GM10266 (cell line): ENCODE measurements around the gene TRIM26.
"Not testable (repeated sequence)": the region's sequence is repeated elsewhere in the genome, so short reads cannot be mapped to it uniquely, and the experiment has no call there.

Experiments used
- DNase-seq: peaks from one replicate; pipeline ENCODE4 v3.0.0; 2012; ENCODE audit errors: extremely low spot score
- TF ChIP-seq, protein P1 (sequence below): IDR thresholded peaks from 2 replicates; pipeline ENCODE4 v1.5.1; 2012; ENCODE audit warnings: mild to moderate bottlenecking, low read depth; ENCODE audit not compliant: control insufficient read depth, insufficient read depth; ENCODE audit errors: missing control alignments

TRIM26 gene

DNA sequence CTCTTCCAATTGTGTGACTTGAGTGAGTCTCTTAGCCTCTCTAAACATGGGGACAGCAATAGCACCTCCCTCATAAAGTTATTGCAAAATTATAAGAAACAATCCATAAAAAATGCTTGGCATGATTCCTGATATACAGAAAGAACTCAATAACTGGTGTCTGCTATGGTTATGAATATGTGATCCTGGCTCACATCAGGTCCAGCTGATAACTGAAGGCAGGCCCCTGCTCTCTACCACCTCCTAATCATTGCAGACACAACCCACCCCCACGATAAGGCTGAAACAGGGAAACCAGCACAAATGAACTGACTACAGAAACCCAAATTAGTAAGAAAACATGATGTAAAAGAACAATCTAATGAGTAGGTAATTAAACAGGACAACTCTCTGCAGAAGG, 44.5 kb downstream of the TRIM26 start:
- TF ChIP-seq, protein P1, sequence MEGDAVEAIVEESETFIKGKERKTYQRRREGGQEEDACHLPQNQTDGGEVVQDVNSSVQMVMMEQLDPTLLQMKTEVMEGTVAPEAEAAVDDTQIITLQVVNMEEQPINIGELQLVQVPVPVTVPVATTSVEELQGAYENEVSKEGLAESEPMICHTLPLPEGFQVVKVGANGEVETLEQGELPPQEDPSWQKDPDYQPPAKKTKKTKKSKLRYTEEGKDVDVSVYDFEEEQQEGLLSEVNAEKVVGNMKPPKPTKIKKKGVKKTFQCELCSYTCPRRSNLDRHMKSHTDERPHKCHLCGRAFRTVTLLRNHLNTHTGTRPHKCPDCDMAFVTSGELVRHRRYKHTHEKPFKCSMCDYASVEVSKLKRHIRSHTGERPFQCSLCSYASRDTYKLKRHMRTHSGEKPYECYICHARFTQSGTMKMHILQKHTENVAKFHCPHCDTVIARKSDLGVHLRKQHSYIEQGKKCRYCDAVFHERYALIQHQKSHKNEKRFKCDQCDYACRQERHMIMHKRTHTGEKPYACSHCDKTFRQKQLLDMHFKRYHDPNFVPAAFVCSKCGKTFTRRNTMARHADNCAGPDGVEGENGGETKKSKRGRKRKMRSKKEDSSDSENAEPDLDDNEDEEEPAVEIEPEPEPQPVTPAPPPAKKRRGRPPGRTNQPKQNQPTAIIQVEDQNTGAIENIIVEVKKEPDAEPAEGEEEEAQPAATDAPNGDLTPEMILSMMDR: no peak
- no peak for DNase-seq

DNA sequence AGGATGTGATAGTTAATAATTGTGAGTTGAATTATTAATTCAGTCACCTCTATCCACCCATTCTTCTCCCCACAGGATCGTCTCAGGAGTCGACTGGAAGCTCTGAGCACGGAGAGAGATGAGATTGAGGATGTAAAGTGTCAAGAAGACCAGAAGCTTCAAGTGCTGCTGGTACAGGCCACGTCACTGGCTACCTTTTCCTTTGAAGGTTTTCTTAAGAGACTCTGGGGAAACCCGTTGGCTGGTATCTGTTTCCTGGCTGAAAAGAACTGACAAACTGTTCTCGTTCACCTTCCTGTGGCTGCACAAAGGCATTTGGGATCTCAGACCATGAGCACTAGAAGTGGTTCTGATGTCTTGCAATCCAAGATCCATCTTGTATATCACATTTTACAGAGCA, 46.1 kb downstream of the TRIM26 start:
- no peak for DNase-seq
- TF ChIP-seq, protein P1: no peak

DNA sequence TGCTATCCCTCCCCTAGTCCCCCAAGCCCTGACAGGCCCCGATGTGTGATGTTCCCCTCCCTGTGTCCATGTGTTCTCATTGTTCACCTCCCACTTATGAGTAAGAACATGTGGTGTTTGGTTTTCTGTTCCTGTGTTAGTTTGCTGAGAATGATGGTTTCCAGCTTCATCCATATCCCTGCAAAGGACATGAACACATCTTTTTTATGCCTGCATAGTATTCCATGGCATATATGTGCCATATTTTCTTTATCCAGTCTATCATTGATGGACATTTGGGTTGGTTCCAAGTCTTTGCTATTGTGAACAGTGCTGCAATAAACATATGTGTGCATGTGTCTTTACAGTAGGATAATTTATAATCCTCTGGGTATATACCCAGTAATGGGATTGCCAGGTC, 48.0 kb downstream of the TRIM26 start:
- not testable (repeated sequence) for DNase-seq

DNA sequence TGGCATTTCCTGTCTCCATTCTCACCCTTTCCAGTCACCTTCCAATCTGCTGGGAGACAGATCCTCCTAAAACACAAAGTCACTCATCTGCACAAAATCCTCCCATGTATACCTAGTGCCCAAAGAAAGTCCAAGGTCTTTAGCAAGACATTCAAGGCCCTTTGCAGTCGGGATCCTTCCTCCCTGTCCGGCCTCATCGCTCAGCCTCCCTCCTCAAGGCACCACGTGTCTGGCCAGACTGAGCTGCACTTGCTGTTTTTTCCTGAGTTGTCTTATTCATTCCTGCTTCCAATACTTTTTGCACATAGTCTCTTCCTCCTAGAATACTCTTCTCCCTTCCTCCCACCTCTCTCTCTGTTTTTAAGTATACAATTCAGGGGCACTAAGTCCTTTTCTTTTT, 48.5 kb downstream of the TRIM26 start:
- TF ChIP-seq, protein P1: no peak
- no peak for DNase-seq

DNA sequence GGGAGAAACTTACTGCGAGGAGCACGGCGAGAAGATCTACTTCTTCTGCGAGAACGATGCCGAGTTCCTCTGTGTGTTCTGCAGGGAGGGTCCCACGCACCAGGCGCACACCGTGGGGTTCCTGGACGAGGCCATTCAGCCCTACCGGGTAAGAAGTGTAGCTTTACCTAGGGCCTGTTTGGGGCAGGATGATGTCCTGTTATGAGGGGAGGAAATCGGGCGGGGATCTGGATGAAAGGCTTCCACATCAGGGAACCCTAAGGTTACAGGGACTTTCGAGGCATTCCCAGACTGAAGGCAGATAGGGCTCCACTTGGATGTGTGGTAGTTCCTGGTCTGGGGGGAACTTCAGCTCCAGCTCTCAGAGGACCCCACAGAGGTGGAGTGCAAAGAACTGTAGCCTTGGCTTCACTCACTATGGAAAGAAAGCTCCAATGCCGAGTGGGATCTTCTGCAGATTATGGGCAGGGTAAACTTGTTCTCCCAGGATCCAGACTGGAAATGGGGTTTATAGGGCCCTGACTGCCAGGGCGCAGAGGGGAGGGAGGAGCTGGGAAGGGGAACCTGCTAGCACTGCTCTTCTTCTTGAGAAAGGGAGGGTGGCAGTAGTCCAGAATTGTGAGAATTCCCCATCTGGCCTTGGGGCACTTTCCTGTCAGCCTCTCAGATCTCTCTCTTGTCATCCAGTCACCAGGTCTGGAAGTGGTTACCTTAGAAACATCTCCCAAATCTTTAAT, 49.1 kb downstream of the TRIM26 start:
- DNase-seq: no peak
- TF ChIP-seq, protein P1: no peak

DNA sequence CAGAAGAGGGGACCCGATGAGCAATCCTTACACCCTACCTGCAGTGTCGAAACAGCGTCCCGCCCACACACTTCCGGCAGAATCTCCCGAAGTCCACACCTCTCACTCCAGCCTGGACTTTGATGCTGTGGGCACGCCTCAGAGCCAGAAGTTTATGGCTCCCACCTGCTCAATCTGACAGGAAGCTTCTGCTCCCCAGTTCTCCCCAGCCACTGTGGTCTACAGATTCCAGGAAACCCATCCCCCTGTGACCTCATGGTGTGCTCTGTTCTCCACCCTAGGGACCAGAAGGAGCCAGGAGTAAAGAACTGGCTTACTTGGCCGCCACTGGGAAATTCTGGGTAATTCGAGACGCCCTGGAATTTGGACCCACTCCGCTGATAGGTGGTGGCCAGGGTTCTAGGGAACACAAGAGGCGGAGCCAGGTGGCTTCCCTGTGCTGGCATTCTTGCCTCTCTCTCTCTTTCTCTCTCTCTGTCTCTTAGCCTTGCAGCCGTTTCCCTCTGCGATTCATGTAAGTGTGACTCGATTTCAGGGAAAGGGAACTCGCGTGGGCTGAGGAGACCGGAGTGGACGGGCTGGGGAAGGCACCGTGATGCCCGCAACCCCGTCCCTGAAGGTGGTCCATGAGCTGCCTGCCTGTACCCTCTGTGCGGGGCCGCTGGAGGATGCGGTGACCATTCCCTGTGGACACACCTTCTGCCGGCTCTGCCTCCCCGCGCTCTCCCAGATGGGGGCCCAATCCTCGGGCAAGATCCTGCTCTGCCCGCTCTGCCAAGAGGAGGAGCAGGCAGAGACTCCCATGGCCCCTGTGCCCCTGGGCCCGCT, 49.9 kb downstream of the TRIM26 start, which contains the start of gene TRIM15:
TSS of gene TRIM15 (plus strand) at position 457 of the 828 bp plus-strand sequence. CDS start at position 596, 139 bp downstream.
- no peak for DNase-seq

DNA sequence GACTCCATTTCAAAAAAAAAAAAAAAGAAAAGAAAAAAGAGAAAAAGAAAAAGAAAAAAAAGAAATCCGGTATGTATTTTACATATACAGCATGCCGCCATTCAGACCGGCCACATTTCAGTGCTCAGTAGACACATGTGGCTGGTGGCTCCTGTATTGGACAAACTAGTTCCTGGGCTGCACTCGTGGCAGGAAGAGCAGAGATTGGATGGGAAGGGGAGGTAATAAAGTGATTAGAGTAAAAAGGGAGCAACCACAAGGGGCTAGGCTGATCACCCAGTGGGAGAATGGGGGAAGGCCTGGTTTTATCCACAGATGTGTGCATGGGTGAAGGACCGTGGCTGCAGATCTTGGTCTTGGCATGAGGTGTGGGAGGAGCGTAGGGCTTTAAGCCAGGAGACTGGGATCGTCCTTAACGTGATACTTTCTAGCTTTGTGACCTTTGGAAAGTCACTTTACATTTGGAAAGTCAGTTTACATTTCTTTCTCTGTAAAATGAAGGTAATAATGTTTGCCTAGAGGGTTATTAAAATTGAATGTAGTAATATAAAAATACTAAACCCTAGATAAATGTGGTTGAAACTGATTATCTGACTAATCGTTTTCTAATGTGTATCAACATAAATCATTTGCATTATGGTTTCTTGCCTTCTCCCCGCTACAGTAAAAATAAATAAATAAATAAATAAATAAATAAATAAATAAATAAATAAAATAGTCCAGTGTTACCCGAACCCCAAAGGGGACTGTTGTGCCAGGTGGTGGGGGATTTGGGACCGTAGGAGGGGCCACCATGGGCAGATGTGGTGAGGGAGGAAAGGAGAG, 50.7 kb downstream of the TRIM26 start:
- DNase-seq: no peak
- TF ChIP-seq, protein P1: no peak

More for the DNA sequence above, 49.9 kb downstream of the TRIM26 start, which contains the start of gene TRIM15:
- TF ChIP-seq, protein P1: no peak
